HG03064 (cell line): Measurements from ENCODE around the gene PRDM16.

Source experiments
- ATAC-seq: cut with Tn5 transposase; IDR thresholded peaks from one replicate; pipeline ENCODE4 v1.9.1; 2021; ENCODE audit warnings: low read depth; ENCODE audit not compliant: unreplicated experiment

The PRDM16 gene

GRCh38 chr1:3452866-3453175 lies 383.8 kb downstream of the PRDM16 start:
- no peak for ATAC-seq

DNA sequence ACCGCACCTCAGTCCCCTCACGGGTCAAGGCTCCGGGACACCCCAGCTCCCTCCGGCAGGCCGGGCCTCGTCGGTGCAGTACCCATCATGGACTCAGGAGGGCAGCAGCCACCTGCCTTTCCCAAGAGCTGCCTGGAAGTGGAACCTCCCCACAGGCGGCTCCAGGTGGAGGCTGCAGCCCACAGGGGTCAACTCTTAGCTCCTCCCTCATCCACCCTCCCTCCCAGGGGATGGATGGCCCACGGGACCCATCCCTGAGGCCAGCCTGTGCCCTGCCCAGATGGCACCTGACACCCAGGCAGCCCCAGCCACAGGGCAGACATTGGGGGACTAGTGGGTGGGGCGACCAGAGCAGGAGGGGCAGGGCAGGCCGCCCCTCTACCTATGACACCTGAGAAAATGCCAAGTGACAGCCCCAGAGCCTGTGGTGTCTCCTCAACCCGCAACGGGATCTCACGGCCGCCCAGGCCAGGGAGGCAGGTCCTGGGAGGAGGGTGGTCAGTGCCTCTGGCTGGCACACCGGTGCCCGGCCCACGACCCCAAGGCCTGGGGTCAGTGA lies 384.3 kb downstream of the PRDM16 start:
- no peak for ATAC-seq

GRCh38 chr1:3453891-3454810 lies 385.1 kb downstream of the PRDM16 start, which contains the start of gene ARHGEF16:
Gene ARHGEF16, plus strand, starts transcription at chr1:3454665. Its CDS starts 8,420 bp downstream, at chr1:3463085.
- ATAC-seq, result no peak

DNA sequence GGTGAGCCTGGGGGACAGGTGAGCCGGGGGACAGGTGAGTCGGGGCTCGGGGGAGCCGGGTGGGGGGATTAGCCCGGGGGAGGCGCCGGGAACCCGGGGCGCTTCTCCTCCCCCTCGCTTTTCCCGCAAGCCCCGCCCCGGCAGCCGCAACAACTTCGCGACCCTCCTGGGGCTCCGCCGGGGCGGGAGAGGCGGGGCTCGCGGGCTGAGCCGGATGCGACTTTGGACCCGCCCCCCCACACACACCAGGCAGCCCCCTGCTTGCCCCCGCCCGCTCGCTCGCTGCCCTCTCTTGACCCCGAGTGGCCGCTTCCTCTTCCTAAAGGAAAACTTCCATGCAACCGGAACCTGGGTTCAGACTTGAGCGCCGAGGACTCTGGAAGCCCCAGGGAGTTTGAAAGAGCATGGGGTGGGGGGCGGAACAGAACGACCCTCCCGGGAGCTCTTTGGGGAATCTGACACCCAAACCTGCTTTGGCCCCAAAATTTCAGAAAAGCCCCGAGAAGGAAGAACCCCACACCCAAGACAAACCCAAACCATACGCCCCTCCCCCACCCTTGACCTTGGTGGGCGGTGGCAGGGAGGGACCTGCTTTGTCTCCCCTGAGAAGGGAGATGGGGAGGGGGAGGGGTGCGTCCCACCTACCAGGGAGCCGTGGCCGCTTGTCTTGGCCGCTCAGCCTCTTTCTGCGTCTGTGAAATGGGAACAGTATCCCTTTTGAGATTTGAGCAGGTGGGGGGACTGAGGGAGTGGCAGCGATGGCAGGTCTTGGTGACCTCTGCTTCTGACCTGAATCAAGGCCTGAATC lies 386.0 kb downstream of the PRDM16 start:
- no peak for ATAC-seq

GRCh38 chr1:3455670-3456448 lies 386.9 kb downstream of the PRDM16 start:
- ATAC-seq, result no peak

DNA sequence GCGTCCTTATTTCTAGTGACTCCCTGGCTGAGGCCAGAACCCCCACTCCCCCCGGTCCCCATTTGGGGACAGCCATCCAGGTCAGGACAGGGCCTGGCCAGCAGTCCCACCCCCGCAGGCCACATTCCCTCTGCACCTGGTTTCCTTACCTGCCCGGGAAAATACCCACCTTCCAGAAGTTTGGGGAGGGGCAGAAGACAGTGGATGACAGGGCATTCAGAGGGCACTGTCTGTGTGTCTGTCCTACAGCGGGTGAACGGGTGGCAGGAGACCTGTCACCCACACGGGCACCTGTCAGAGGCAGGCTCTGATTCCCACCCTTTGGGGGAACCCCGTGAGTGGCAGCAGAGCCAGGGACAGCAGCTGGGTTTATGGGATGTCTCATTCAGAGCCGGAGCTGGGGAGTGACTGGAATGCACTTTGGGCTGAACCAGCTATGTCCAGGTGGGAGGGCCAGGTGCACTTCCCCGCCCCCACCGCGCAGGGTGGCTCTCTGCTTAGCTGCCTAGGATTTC lies 387.5 kb downstream of the PRDM16 start:
- no peak for ATAC-seq

- no peak for ATAC-seq
Measured at GRCh38 chr1:3456964-3457909, 388.2 kb downstream of the PRDM16 start.

GRCh38 chr1:3457910-3458883 lies 389.2 kb downstream of the PRDM16 start:
- no peak for ATAC-seq

DNA sequence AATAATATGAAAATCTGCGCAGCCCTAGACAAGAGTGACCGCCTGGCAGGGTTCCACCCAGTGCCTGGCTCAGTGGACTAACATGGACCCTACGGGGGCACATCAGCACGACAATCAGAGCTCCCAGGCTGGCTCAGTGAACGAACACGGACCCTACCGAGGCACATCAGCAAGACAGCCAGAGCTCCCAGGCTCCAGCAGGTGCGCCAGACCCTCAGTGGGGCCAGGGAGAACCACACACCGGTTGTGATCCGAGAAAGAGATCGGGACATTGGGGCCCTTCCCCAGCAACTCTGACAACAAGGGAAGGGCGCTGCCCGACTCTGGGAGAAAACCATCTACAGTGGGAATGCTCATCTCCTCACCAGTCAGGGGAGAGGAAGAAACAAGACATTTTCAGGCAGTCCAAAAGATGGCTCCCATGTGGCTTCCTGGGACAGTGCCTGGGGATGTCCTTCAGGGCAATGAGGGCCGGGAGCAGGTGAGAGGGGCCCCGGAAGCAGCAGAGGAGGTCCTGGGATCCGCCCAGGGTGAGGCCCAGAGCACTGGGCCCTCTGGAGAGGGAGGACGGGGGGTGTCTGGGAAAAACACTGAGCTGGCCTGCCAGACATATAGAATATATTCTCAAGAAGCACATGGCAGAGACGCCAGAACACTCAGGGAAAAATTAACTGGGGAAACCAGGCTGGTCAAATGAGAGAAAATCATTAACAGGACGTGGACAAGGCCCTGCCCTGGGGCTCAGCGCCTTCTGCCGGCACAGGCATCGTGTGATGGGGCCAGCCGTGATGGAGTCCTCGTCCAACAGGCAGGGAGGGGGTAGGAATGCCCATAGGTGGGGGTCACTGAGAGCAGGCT lies 390.3 kb downstream of the PRDM16 start:
- no peak for ATAC-seq

- ATAC-seq, result no peak
Measured at GRCh38 chr1:3459940-3460671, 391.1 kb downstream of the PRDM16 start.

- ATAC-seq, result no peak
Measured at GRCh38 chr1:3460672-3461131, 391.7 kb downstream of the PRDM16 start.

GRCh38 chr1:3461238-3461933 lies 392.4 kb downstream of the PRDM16 start:
- no peak for ATAC-seq

GRCh38 chr1:3461934-3462275 lies 392.9 kb downstream of the PRDM16 start:
- no peak for ATAC-seq

DNA sequence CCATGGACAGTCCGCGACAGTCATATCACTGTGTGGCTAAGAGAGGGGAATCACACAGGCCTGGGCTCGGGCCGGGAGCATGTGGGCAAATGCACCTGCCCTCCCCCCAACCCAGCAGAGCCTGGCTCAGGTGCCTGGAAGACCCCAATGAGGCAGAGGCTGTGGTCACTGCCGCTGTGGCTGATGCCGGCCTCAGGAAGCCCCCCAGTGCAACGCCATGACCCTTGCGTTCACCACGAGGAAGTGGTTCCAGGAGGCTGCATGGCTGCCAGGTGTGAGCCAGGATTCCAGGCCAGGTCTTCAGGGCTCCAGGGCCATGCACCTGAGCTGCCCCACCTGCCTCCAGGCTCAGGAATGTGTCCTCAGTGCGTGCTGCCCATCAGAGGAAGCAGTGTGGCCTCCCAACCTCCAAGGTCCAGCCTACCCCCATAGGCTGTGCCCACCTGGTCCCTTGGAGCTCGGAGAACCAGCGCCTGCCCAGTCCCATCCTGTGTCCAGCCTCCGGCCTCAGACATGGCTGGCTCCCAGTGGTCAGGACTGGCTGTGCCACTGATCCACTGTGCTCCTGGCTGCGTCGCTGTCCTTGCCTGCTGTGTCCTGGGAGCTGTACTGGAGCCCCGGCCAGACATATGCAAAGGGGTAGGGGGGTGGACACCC lies 393.5 kb downstream of the PRDM16 start:
- no peak for ATAC-seq

DNA sequence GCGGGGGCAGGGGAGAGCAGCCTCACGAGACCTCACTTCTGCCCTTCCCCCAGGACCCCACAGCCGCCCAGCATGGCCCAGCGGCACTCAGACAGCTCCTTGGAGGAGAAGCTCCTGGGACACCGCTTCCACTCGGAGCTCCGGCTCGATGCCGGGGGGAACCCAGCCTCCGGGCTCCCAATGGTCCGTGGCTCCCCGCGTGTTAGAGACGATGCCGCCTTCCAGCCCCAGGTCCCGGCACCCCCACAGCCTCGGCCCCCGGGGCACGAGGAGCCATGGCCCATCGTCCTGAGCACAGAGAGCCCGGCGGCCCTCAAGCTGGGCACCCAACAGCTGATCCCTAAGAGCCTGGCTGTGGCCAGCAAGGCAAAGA lies 394.0 kb downstream of the PRDM16 start:
- ATAC-seq, result no peak
